Globus pallidus (tissue), 1 donor: ENCODE measurements around the gene RUSC1.
A peak's percentile ranks its signal among the peaks of the same experiment; 100 is the strongest.
"Not testable (repeated sequence)": the region's sequence is repeated elsewhere in the genome, so short reads cannot be mapped to it uniquely, and the experiment has no call there.

Experiments used
- DNase-seq: peaks from one replicate; pipeline ENCODE4 v3.0.0-alpha.2; 2015; ENCODE audit warnings: low spot score

RUSC1 gene, protein sequence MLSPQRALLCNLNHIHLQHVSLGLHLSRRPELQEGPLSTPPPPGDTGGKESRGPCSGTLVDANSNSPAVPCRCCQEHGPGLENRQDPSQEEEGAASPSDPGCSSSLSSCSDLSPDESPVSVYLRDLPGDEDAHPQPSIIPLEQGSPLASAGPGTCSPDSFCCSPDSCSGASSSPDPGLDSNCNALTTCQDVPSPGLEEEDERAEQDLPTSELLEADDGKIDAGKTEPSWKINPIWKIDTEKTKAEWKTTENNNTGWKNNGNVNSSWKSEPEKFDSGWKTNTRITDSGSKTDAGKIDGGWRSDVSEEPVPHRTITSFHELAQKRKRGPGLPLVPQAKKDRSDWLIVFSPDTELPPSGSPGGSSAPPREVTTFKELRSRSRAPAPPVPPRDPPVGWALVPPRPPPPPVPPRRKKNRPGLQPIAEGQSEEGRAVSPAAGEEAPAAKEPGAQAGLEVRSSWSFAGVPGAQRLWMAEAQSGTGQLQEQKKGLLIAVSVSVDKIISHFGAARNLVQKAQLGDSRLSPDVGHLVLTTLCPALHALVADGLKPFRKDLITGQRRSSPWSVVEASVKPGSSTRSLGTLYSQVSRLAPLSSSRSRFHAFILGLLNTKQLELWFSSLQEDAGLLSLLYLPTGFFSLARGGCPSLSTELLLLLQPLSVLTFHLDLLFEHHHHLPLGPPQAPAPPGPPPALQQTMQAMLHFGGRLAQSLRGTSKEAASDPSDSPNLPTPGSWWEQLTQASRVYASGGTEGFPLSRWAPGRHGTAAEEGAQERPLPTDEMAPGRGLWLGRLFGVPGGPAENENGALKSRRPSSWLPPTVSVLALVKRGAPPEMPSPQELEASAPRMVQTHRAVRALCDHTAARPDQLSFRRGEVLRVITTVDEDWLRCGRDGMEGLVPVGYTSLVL

DNA sequence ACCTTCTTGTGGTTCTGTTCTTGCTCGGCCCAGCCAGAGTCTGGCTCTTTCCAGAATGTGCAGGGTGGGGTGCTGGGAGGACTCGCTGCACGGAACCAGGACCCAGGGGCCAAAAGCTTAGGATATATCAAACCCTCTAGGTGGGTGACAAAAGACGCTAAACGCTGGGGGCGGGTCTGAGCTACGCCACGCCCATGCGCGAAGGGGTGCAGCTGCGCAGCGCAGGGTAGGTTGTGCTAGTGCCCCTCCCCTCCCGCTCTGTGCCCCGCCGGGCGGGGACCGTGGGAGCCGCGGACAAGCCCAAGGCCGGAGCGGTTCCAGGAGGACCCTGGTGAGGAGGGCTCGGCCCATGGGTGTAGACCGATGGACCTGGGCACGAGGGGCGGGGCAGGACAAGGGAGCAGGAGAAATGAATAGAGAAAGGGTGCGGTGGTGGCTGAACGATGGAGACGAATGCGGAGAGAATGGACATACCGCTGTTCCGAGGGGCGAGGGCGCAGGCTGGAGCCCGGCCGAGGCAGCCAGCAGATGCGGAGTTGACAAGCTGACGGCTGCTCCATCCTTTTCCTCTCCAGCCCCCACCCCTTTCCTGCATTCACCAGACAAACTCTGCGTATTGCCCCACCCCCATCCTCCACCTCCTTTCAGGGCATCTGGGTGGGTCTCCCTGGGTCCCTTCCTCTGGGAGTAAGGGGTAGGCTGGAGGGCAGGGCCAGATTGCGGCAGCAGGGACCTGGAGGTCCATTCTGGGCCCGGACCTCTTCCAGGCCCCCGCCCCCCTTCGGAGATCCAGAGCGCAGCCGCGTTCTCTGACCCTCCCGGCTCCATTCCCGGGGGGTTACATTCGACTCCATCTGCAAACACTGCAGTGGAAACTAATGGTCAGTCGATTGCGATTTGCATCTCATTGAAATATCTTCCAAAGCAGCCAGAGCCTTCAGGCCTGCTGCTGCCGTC, at the start of gene RUSC1:
RUSC1 (plus strand) TSS at position 234 of the 957 bp plus-strand sequence. CDS start 880 bp downstream, outside the sequence.
- peak; percentile 64 for DNase-seq

DNA sequence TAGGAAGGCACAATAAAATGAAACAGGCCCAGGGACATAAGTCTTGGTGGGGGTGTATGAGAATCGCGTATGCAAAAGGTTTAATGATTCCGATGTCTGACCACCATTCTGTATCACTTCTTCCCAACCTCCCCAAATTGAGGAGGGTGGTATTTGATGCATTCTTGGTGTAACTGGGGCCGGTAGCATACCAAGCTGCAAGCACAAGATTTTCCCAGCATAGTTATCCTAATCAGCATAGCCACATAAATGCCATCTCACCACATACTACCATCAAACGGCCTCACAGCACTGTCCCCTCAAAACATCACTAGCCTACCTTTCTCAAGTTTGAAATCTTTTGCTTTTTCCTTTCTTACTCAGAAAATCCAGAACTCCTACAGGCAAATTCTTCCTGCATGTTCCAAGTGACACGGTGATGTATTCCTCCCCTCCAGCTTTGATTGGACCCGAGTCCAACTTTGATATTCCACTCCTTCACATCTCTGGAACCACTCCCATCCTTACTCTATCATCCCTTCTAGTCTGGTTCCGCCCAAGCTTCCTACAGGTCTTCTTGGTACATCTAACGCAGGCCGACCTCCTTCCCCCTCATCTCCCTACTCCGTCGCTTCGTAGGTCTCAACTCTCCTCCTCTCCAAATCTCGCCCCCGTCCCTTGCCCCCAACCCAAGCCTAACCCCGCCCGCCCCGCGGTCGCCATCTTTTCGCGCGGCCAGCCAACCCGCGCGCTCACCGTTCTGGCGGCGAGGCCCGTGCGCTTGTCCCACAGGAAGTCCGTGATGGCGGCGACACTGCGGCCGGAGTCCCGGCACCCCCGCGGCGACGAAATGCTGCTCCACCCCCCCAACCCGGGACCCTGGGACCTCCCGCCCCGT, 48.0 kb upstream of the RUSC1 start:
- no peak for DNase-seq

DNA sequence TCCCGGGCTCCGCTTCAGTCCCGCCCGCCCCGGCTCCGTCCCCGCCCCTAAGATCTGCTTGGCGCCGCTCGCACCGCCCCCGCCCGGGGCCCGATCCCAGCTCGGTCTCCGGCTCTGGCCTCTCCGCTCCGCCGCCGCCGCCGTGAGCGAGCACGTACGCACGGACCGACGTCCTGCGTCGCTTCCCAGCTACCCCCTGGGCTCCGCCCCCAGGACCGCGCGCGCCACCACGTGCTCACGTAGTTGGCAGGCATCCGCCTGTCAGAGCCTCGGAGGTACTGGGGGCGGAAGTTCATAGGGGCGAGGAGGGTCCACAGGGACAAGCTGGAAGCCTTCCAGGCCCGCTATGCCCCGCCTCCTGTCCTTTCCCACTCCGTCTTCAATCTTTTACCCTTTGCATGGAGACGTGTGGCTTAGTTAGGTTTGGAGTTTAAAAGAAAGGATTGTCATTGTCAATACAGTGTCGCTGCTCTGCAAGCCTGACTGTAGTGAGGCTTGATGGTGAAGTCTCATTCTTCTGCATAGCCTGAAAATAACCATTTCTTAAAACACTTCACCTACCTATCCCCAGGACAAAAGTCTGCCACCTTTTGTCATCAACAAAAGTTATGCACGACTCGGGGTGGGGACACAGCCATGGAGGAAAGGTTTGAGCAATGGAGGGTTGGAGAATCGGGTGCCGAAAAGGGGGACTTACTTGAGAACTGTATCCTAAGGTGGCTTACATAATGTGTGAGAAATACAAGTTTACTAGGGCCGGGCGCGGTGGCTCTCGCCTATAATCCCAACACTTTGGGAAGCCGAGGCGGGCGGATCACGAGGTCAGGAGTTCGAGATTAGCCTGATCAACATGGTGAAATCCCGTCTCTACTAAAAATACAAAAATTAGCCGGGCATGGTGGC, 47.1 kb upstream of the RUSC1 start, which contains the start of gene CLK2:
CLK2 (minus strand) TSS at position 162 of the 903 bp plus-strand sequence. CDS start 2,527 bp downstream, outside the sequence.
- DNase-seq, result peak; percentile 91

DNA sequence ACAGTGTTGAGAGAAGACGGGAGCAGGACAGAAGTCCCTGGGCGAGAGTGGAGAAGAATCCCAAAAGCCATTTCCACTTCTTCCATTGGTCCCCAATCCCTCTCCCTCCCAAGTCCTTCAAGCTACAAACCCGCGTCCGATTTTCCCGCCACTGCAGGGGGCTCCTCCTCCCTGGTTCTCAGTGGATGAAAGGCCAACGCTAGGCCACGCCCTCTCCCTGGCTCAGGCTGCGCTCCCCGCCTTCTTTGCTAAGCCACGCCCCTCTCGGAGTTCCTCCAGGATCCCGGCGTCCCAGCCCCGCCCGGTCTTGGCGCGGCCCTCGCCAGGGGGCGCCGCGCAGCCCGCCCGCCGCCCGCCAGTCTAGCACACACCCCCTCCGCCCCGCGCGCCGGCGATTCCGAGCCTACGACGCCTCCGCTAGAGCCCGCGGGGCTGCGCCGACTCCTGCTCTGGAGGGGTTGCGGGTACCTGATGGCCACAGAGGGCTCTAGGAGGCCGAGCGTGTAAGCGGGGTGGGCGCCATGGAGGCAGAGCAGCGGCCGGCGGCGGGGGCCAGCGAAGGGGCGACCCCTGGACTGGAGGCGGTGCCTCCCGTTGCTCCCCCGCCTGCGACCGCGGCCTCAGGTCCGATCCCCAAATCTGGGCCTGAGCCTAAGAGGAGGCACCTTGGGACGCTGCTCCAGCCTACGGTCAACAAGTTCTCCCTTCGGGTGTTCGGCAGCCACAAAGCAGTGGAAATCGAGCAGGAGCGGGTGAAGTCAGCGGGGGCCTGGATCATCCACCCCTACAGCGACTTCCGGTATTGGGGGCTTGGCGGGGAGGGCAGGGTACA, 43.4 kb upstream of the RUSC1 start, which contains the start of gene HCN3:
HCN3 (plus strand) TSS at position 394 of the 832 bp plus-strand sequence; CDS start at position 522, 128 bp downstream.
- DNase-seq, result peak; percentile 98

DNA sequence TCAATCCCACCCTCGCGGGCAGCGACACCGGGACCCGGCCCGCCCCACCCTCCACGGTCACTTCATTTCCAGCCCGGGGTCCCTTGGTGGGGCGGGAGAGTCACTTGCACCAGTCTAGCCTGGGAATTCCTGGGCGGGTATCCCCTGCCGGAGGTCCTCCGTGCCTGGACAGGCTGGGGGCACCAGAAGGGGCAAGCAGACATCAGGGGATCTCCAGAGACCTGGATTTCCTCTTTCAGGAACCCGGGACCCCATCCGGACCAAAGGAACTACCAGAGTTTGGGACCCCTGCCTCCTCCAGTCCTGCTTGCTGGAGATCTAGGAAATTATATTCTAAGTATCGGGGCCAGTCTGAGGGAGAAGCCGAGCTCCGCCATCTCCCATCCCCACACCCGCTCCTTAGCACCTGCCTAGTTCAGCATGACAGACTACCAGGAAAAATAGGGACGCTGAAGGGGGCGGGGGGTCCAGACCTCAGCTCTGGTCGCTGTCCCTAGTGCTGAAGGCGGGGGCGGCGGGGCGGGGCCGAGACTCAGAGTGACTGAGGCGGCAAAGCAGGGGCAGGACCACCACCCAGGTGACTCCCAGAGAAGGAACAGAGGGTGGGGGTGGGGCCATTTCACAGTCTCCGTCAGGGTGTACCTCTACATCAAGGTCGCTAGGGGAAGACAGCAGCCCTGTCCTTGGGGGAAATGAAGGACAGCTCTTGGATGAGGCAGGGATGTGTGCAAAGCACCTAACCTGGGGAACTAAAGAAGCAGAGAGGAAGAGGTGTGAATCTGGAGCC, 42.6 kb upstream of the RUSC1 start:
- no peak for DNase-seq

DNA sequence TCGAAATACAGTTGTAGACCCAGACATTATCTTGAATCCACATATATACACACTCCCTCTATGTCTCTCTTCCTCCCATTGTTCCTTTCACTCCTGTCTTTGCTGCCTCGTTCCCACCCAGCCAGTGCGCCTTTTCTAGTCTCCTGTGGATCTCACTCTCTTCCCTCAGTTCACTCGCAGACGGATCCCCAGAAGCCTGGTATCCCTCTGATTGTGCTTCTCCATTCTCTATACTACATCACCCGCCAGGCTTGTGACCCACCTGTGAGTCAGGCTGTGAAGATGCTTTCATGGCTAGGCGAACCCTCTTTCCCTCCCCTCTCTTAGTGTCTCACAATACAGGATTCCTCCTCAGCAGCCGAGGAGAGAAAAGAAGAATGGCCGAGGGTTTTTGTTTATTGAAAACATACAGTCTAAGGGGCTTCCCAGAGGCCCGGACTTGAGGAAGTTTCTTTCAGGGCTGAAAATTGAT, 42.0 kb upstream of the RUSC1 start:
- DNase-seq, result no peak

DNA sequence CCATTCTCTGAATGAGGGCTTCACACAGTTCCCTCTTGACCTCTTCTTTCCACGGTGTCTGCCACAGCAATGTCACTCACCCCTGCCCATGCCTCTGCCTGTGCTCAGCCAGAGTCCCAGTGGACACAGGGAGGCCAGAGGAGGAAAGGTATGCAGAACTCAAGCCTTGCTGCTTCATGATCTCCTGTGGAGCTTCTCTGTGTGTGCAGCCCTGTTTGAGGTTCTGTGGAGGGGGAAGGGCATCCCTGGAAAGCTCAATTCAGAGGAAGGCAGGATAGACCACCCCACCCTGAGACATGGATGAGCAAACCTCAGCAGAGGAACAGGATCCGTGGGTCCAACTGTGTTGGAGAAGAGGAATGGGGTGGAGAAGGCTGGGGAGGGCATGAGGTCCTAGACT, 41.4 kb upstream of the RUSC1 start:
- DNase-seq, result no peak

DNA sequence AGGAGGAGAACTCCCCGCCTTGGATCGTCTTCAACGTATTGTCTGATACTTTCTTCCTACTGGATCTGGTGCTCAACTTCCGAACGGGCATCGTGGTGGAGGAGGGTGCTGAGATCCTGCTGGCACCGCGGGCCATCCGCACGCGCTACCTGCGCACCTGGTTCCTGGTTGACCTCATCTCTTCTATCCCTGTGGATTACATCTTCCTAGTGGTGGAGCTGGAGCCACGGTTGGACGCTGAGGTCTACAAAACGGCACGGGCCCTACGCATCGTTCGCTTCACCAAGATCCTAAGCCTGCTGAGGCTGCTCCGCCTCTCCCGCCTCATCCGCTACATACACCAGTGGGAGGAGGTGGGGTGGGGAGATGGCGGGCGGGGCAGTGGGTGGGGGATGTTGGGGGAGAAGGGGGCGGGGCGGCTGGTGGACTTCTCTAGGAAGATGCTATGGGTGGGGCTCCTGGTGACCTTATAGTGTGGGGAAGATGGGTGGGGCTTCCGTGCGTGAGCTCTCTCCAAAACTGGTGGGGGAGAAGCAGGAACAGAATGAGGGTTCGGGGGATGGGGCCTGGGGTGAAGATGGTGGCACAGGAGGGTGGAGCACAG, 38.1 kb upstream of the RUSC1 start:
- DNase-seq, result no peak

DNA sequence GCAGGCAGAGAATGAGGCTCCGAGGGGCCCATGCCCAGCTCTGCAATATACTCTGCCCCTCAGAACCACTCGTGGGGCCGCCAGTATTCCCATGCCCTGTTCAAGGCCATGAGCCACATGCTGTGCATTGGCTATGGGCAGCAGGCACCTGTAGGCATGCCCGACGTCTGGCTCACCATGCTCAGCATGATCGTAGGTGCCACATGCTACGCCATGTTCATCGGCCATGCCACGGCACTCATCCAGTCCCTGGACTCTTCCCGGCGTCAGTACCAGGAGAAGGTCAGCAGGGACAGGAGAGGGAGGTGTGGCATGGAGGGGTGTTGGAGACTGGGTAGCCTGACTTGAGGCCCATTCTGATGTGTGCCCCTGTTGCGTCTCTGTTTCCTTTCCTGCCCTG, 36.2 kb upstream of the RUSC1 start:
- DNase-seq, result no peak

DNA sequence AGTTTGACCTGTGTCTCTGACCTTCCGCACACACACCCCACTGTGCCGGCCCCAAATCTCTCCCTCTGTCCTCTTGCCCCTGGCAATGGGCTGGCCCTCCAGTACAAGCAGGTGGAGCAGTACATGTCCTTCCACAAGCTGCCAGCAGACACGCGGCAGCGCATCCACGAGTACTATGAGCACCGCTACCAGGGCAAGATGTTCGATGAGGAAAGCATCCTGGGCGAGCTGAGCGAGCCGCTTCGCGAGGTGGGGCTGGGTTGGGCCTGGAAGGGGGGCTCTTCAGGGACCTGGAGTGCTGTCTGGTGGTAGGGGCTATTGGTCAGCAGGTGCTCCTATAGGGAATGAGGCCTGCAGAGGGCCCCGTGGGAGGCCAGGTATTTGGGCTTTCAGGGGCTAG, 35.6 kb upstream of the RUSC1 start:
- DNase-seq, result no peak

DNA sequence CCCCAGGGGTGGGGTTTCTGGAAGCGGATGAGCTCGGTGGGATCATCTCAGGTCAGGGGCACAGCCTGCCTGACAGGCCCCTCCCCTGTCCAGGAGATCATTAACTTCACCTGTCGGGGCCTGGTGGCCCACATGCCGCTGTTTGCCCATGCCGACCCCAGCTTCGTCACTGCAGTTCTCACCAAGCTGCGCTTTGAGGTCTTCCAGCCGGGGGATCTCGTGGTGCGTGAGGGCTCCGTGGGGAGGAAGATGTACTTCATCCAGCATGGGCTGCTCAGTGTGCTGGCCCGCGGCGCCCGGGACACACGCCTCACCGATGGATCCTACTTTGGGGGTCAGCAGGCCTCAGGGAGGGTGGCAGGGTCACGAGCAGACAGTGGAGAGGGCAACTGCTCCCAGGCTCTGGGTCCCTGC, 35.1 kb upstream of the RUSC1 start:
- DNase-seq, result no peak

DNA sequence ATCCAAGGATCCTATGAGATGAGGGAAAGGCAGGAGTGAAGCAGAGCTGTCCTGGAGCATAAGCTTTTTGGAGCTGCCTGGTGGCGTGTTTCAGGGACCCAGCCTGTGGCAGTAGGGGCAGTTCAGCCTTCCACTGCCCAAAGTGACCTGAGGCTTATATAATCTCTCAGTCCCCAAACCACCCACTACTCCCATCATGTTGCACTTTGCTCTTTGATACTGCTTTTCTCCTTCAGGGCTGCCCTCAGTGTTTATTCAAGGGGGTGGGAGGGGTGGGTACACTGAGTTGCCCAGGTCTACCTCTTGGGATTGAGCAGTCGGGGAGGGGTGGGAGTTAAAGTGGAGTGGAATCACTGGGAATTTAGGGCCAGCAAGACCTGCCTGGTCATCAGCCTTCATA, 34.1 kb upstream of the RUSC1 start:
- DNase-seq, result no peak

DNA sequence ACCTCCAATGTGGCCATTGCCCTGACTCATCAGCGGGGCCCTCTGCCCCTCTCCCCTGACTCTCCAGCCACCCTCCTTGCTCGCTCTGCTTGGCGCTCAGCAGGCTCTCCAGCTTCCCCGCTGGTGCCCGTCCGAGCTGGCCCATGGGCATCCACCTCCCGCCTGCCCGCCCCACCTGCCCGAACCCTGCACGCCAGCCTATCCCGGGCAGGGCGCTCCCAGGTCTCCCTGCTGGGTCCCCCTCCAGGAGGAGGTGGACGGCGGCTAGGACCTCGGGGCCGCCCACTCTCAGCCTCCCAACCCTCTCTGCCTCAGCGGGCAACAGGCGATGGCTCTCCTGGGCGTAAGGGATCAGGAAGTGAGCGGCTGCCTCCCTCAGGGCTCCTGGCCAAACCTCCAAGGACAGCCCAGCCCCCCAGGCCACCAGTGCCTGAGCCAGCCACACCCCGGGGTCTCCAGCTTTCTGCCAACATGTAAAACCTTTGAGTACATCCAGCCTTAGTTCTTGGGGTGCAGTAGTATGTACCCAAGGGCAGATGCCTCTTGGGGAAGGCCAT, 32.6 kb upstream of the RUSC1 start:
- DNase-seq, result no peak

DNA sequence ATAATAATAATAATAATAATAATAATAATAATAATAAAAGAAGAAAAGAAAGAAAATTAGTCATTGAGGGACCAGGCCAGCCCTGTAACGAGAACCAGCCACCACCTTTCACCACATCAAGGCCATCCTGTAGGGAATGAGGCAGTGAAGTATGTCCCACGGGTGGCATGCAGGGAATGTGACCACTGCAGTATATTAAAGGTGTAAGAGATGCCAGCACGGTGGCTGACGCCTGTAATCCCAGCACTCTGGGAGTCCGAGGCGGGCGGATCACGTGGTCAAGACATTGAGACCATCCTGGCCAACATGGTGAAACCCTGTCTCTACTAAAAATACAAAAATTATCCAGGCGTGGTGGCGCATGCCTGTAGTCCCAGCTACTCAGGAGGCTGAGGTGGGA, 29.7 kb upstream of the RUSC1 start:
- not testable (repeated sequence) for DNase-seq

DNA sequence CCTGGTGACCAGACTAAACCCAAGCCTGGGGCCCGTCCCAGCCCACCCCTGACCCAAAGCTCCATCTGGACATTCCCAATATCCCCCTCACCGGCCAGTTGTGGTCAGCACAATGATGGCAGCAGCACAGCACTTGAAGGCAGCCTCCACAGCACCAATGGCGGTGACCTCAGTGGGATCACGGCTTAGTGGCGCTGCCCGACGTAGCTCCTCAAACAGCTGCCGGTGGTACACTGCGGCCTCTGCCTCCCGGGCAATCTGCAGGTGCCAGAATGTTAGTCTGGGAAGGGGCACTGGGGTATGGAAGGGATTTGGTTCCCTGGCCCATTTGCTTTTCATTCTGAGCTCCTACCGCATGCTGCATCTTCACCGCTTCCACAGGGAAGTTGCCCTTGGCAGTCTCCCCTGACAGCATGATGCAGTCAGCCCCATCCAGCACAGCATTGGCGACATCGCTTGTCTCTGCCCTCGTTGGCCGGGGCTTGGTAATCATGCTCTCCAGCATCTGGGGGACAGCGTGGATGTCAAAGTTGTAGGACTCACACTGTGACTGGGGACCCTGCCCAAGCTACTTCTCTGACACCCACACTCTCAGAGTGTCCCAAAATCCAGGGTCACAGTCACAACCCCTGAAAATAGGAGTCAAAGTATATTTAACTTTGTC, 27.5 kb upstream of the RUSC1 start:
- no peak for DNase-seq

DNA sequence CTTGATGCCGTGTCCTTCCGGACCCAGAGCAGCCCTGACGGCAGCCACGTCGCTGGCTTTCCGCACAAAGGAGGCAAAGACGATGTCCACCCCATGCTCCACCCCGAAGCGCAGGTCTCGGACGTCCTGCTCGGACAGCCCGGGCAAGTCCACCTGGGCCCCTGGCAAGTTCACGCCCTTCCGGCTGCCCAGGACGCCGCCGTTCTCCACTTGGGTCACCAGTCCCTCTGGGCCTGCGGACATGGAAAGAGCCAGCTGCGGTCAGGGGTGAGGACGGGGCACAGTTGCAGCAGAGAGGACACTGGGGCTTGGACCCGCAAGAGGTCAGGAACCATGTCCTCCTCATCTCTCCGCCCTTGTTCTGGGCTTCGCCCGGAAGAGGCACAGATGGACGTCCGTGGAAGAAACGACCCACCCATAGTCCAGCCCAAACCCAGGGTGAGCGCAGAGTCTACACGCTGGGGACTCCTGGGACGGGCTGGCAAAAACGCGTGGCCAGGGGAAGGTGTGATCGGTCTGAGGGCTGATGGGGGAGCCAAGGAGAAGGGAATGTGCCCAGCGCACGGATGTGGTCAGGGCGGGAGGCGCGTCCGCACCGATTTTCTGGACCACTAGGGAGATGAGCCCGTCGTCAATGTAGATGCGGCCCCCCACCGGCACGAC, 26.0 kb upstream of the RUSC1 start:
- no peak for DNase-seq
